ENCODE data around the gene UMODL1.

UMODL1 gene, protein sequence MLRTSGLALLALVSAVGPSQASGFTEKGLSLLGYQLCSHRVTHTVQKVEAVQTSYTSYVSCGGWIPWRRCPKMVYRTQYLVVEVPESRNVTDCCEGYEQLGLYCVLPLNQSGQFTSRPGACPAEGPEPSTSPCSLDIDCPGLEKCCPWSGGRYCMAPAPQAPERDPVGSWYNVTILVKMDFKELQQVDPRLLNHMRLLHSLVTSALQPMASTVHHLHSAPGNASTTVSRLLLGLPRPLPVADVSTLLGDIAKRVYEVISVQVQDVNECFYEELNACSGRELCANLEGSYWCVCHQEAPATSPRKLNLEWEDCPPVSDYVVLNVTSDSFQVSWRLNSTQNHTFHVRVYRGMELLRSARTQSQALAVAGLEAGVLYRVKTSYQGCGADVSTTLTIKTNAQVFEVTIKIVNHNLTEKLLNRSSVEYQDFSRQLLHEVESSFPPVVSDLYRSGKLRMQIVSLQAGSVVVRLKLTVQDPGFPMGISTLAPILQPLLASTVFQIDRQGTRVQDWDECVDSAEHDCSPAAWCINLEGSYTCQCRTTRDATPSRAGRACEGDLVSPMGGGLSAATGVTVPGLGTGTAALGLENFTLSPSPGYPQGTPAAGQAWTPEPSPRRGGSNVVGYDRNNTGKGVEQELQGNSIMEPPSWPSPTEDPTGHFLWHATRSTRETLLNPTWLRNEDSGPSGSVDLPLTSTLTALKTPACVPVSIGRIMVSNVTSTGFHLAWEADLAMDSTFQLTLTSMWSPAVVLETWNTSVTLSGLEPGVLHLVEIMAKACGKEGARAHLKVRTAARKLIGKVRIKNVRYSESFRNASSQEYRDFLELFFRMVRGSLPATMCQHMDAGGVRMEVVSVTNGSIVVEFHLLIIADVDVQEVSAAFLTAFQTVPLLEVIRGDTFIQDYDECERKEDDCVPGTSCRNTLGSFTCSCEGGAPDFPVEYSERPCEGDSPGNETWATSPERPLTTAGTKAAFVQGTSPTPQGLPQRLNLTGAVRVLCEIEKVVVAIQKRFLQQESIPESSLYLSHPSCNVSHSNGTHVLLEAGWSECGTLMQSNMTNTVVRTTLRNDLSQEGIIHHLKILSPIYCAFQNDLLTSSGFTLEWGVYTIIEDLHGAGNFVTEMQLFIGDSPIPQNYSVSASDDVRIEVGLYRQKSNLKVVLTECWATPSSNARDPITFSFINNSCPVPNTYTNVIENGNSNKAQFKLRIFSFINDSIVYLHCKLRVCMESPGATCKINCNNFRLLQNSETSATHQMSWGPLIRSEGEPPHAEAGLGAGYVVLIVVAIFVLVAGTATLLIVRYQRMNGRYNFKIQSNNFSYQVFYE

DNA sequence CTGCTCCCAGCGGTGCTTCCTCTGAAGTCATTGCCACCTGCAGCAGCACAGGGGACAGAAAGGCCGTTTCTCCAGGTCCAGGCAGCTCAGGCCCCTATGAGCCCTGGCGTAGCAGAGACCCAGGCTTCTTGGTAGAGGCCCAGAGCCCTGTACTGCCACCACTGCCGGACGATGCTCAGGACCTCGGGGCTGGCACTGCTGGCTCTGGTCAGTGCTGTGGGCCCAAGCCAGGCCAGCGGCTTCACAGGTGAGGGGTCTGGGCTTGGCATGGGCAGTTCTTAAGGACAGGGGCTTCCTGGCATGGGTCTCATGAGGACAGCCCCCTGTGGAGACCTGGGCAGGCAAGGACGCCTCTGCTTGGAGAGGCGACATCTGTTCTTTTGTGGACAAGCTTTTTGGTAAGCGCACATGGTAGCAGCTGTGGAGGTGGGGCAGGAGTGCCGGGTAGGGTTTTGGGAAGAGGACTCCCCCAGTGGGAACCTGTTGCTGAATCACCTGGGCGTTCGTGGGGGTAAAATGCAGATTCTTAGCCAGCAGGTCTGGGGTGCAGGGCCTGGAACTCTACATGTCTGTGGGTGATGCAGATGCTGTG, at the start of gene UMODL1:
Gene UMODL1 (plus strand): TSS at position 172 of the 592 bp plus-strand sequence. CDS start 0 bp downstream, at position 172.
- TF ChIP-seq FOXM1 (IDR thresholded peaks at IDR 0.05; ENCODE audit: borderline replicate concordance, low read depth): no peak
- no peak for TF ChIP-seq CEBPB (IDR thresholded peaks at IDR 0.05)
- no peak for TF ChIP-seq CREB1 (IDR thresholded peaks at IDR 0.05; ENCODE audit: low read depth)
- TF ChIP-seq, protein P1, sequence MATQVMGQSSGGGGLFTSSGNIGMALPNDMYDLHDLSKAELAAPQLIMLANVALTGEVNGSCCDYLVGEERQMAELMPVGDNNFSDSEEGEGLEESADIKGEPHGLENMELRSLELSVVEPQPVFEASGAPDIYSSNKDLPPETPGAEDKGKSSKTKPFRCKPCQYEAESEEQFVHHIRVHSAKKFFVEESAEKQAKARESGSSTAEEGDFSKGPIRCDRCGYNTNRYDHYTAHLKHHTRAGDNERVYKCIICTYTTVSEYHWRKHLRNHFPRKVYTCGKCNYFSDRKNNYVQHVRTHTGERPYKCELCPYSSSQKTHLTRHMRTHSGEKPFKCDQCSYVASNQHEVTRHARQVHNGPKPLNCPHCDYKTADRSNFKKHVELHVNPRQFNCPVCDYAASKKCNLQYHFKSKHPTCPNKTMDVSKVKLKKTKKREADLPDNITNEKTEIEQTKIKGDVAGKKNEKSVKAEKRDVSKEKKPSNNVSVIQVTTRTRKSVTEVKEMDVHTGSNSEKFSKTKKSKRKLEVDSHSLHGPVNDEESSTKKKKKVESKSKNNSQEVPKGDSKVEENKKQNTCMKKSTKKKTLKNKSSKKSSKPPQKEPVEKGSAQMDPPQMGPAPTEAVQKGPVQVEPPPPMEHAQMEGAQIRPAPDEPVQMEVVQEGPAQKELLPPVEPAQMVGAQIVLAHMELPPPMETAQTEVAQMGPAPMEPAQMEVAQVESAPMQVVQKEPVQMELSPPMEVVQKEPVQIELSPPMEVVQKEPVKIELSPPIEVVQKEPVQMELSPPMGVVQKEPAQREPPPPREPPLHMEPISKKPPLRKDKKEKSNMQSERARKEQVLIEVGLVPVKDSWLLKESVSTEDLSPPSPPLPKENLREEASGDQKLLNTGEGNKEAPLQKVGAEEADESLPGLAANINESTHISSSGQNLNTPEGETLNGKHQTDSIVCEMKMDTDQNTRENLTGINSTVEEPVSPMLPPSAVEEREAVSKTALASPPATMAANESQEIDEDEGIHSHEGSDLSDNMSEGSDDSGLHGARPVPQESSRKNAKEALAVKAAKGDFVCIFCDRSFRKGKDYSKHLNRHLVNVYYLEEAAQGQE (IDR thresholded peaks at IDR 0.05; ENCODE audit: low read depth): no peak
- TF ChIP-seq TCF12 (IDR thresholded peaks at IDR 0.05; ENCODE audit: low read depth): no peak
- no peak for TF ChIP-seq NFIC (IDR thresholded peaks at IDR 0.05)
- no peak for TF ChIP-seq ZBTB7A (IDR thresholded peaks at IDR 0.05; ENCODE audit: low read depth)
- TF ChIP-seq EGR1 (IDR thresholded peaks at IDR 0.05): no peak
- TF ChIP-seq, protein P2, sequence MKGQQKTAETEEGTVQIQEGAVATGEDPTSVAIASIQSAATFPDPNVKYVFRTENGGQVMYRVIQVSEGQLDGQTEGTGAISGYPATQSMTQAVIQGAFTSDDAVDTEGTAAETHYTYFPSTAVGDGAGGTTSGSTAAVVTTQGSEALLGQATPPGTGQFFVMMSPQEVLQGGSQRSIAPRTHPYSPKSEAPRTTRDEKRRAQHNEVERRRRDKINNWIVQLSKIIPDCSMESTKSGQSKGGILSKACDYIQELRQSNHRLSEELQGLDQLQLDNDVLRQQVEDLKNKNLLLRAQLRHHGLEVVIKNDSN (IDR thresholded peaks at IDR 0.05): no peak
- TF ChIP-seq, protein P3, sequence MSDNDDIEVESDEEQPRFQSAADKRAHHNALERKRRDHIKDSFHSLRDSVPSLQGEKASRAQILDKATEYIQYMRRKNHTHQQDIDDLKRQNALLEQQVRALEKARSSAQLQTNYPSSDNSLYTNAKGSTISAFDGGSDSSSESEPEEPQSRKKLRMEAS (IDR thresholded peaks at IDR 0.05): no peak
- no peak for TF ChIP-seq TEAD4 (IDR thresholded peaks at IDR 0.05)
- no peak for TF ChIP-seq YY1 (IDR thresholded peaks at IDR 0.05; ENCODE audit: low read depth)

DNA sequence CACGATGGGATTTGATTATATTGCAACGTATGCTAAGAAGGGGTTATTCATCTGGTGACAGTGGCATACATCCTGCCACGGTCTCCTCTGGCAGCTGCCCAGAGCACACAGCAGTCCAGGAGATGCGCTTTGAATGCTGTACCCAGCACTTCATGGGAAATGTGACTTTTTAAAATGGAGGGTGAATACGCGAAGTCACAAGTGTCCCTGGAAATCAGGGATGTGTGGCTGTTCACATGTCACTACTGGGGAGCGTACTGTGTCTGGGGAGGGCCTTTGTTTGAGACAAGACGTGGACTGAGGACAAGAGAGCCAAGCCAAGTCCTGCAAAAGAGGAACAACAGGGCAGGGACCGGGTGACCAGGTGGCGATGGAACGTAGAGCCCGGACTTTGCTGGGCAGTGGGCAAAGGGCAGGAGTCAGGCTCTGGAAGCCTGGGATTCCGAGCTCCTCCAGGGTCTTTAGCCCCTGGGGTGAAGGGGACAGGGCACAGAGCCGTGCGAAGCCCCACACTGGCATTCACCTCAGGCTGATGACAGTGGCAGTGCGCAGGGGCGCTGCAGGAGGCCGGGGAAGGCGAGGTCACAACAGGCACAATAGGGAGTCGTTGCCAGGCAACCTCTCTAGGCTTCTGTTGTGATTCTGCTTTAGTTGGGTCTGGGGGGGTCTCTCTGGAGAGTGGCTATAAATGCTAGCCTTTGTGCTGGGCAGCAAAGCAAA, 49.6 kb upstream of the UMODL1 start:
- TF ChIP-seq FOXM1 (IDR thresholded peaks at IDR 0.05; ENCODE audit: borderline replicate concordance, low read depth) (no peak), ZBTB7A (IDR thresholded peaks at IDR 0.05; ENCODE audit: low read depth) (no peak), TEAD4 (IDR thresholded peaks at IDR 0.05) (no peak), TCF12 (IDR thresholded peaks at IDR 0.05; ENCODE audit: low read depth) (no peak), EGR1 (IDR thresholded peaks at IDR 0.05) (no peak), EP300 (IDR thresholded peaks at IDR 0.05; ENCODE audit: borderline replicate concordance) (no peak), NFIC (IDR thresholded peaks at IDR 0.05) (no peak), TAF1 (IDR thresholded peaks at IDR 0.05; ENCODE audit: low read depth) (no peak), CEBPB (IDR thresholded peaks at IDR 0.05) (no peak), RAD21 (IDR thresholded peaks at IDR 0.05; ENCODE audit: low read depth) (no peak), CREB1 (IDR thresholded peaks at IDR 0.05; ENCODE audit: low read depth) (no peak)
- TF ChIP-seq, protein P2 (IDR thresholded peaks at IDR 0.05): no peak
- TF ChIP-seq, protein P1 (IDR thresholded peaks at IDR 0.05; ENCODE audit: low read depth): no peak
- TF ChIP-seq, protein P3 (IDR thresholded peaks at IDR 0.05): no peak

DNA sequence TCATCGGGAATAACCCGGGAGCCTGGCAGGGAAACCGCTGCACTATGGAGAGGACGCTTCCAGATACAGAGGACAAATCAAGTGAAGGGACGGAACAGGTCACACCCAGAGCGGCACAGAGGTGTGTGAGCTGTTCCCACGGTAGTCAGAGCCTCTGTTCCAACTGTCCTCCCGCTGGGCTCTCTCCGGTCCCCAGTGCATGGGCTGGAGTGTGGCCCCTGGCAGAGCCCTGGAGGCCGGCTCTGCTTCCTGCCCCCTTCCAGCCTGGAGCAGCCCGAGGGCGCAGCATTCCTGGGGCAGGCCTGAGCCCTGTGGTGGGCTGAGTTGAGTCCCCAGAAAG, 49.1 kb upstream of the UMODL1 start:
- TF ChIP-seq EGR1 (IDR thresholded peaks at IDR 0.05): no peak
- TF ChIP-seq EP300 (IDR thresholded peaks at IDR 0.05; ENCODE audit: borderline replicate concordance): no peak
- TF ChIP-seq TAF1 (IDR thresholded peaks at IDR 0.05; ENCODE audit: low read depth): no peak
- TF ChIP-seq, protein P2 (IDR thresholded peaks at IDR 0.05): no peak
- no peak for TF ChIP-seq FOXM1 (IDR thresholded peaks at IDR 0.05; ENCODE audit: borderline replicate concordance, low read depth)
- TF ChIP-seq, protein P3 (IDR thresholded peaks at IDR 0.05): no peak
- TF ChIP-seq CEBPB (IDR thresholded peaks at IDR 0.05): no peak
- no peak for TF ChIP-seq CREB1 (IDR thresholded peaks at IDR 0.05; ENCODE audit: low read depth)
- no peak for TF ChIP-seq ZBTB7A (IDR thresholded peaks at IDR 0.05; ENCODE audit: low read depth)
- TF ChIP-seq RAD21 (IDR thresholded peaks at IDR 0.05; ENCODE audit: low read depth): no peak
- no peak for TF ChIP-seq NFIC (IDR thresholded peaks at IDR 0.05)
- TF ChIP-seq TEAD4 (IDR thresholded peaks at IDR 0.05): no peak
- TF ChIP-seq, protein P1 (IDR thresholded peaks at IDR 0.05; ENCODE audit: low read depth): no peak
- TF ChIP-seq YY1 (IDR thresholded peaks at IDR 0.05; ENCODE audit: low read depth): no peak
- TF ChIP-seq TCF12 (IDR thresholded peaks at IDR 0.05; ENCODE audit: low read depth): no peak
